Lower leg skin (tissue), 3 donors: ENCODE results near the gene ZFP36L2.

Experiments used
- CTCF ChIP-seq, 3 donors: fragments of 450-650 bp; IDR thresholded peaks; one replicate each; pipeline ENCODE4 v1.5.1; 2016; ENCODE audit warnings: antibody characterized with exemption in 3 of 3, mild to moderate bottlenecking in 3 of 3, moderate library complexity in 2 of 3
- POLR2A ChIP-seq, 2 donors: fragments of 450-650 bp; IDR thresholded peaks; one replicate each; pipeline ENCODE4 v1.6.1; 2016 to 2017; ENCODE audit warnings: antibody characterized with exemption in 2 of 2, mild to moderate bottlenecking in 1 of 2, moderate library complexity in 1 of 2

DNA sequence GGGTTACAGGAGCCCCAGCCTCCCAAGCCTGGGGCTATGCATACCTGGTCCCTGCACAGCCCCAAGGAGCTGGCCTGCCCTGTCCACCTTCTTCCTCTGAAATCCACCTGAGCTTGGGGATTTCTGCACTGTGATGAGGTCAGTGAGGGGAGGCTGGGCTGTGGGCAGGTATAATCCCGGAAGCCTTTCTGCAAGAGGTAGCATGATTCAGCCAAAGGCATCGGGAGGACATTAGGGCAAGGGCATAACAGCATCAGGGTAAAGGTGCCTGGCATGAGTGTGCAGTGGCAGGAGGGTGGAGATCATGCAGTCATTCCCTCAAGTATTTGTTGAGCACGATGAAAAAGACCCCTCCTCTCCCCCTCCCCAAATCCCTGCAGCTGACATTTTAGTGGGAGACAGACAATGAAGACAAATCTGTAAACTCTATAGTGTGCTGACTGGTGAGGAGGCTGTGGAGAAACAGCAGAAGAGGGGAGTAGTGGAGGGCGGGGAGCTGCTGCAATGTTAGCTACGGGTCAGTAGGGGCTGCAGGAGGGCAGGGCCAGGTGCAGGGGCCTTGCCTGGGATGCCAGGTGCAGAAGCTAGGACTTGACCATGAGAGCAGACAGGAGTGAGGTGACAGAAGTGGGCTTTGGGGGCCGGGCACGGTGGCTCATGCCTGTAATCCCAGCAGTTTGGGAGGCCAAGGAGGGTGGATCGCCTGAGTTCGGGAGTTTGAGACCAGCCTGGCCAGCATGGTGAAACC is 18.7 kb downstream of the ZFP36L2 start:
- TF ChIP-seq CTCF (IDR thresholded peaks at IDR 0.05), result no peak
- no peak for TF ChIP-seq POLR2A (IDR thresholded peaks at IDR 0.05)
